Loucy (cell line): Measurements from ENCODE around the gene NEUROD6.

Experiments used
- H2AFZ ChIP-seq: fragments of 200-600 bp; sonication (generic); 2 replicates; pipeline ENCODE4 v1.6.0; 2016; ENCODE audit warnings: antibody characterized with exemption, mild to moderate bottlenecking, low read length, moderate library complexity
- H3F3A ChIP-seq: fragments of 200-600 bp; 2 replicates; pipeline ENCODE4 v1.6.0; 2016; ENCODE audit warnings: antibody characterized with exemption, low read depth, mild to moderate bottlenecking
- H3K27me3 ChIP-seq: fragments of 200-600 bp; sonication (generic); 2 replicates; pipeline ENCODE4 v1.6.1; 2014; ENCODE audit warnings: low read length, mild to moderate bottlenecking; ENCODE audit not compliant: insufficient read depth, poor library complexity, severe bottlenecking
- H3K36me3 ChIP-seq: fragments of 200-600 bp; sonication (generic); 2 replicates; pipeline ENCODE4 v1.6.1; 2016; ENCODE audit warnings: low read length; ENCODE audit not compliant: insufficient read depth
- H3K4me1 ChIP-seq: fragments of 200-600 bp; sonication (generic); 2 replicates; pipeline ENCODE4 v1.5.1; 2014; ENCODE audit warnings: low read length, mild to moderate bottlenecking; ENCODE audit not compliant: insufficient read depth, poor library complexity, severe bottlenecking
- H3K4me2 ChIP-seq: fragments of 200-600 bp; sonication (generic); 2 replicates; pipeline ENCODE4 v1.6.0; 2014; ENCODE audit warnings: antibody characterized with exemption, low read length, low read depth, mild to moderate bottlenecking; ENCODE audit not compliant: poor library complexity, severe bottlenecking
- H3K4me3 ChIP-seq: fragments of 200-600 bp; sonication (generic); 2 replicates; pipeline ENCODE4 v1.5.1; 2014; ENCODE audit warnings: low read length, mild to moderate bottlenecking, mixed read lengths; ENCODE audit not compliant: poor library complexity, severe bottlenecking
- H3K79me2 ChIP-seq: fragments of 200-600 bp; sonication (generic); 2 replicates; pipeline ENCODE4 v1.6.1; 2014; ENCODE audit warnings: low read length; ENCODE audit not compliant: insufficient read depth
- H3K9ac ChIP-seq: fragments of 200-600 bp; sonication (generic); 2 replicates; pipeline ENCODE4 v1.6.0; 2014; ENCODE audit warnings: mild to moderate bottlenecking, low read depth, low read length, moderate library complexity; ENCODE audit not compliant: poor library complexity, severe bottlenecking
- H3K9me2 ChIP-seq: fragments of 200-600 bp; sonication (generic); replicated peaks from 2 replicates; pipeline ENCODE4 v1.6.1; 2016; ENCODE audit warnings: low read depth, low read length, mixed read lengths
- H3K9me3 ChIP-seq: fragments of 200-600 bp; sonication (generic); 2 replicates; pipeline ENCODE4 v1.6.1; 2014; ENCODE audit warnings: mild to moderate bottlenecking, antibody characterized with exemption, low read length, low read depth; ENCODE audit not compliant: insufficient read depth
- H4K20me1 ChIP-seq: fragments of 200-600 bp; sonication (generic); 2 replicates; pipeline ENCODE4 v1.6.0; 2014; ENCODE audit warnings: antibody characterized with exemption, low read length, mild to moderate bottlenecking; ENCODE audit not compliant: insufficient read depth, poor library complexity, severe bottlenecking
- EZH2phosphoT487 ChIP-seq: fragments of 200-600 bp; IDR thresholded peaks from 2 replicates; pipeline ENCODE4 v1.6.1; 2018; ENCODE audit warnings: antibody characterized with exemption, mild to moderate bottlenecking, moderate library complexity, borderline replicate concordance
- TF ChIP-seq, protein P1 (sequence below): fragments of 200-600 bp; sonication (generic); conservative IDR thresholded peaks from 2 replicates; pipeline ENCODE4 v1.5.1; 2014; ENCODE audit warnings: mild to moderate bottlenecking, antibody characterized with exemption, low read length

The NEUROD6 gene

GRCh38 chr7:31336202-31337001 is 4.1 kb downstream of the NEUROD6 start:
- Histone ChIP-seq H3K27me3 (no peaks in the 10 kb centered on the region), H3K9ac (no peak overlapping the region), H3K4me1 (no peaks in the 10 kb centered on the region), H3F3A (no peaks in the 10 kb centered on the region), H3K36me3 (no peaks in the 10 kb centered on the region), H3K9me2 (no peaks in the 10 kb centered on the region), H2AFZ (no peak overlapping the region), H3K4me2 (no peak overlapping the region), H4K20me1 (no peaks in the 10 kb centered on the region), H3K9me3 (no peaks in the 10 kb centered on the region), H3K4me3 (no peak overlapping the region), H3K79me2 (no peaks in the 10 kb centered on the region)
- TF ChIP-seq EZH2phosphoT487, result no peak
- TF ChIP-seq, protein P1, sequence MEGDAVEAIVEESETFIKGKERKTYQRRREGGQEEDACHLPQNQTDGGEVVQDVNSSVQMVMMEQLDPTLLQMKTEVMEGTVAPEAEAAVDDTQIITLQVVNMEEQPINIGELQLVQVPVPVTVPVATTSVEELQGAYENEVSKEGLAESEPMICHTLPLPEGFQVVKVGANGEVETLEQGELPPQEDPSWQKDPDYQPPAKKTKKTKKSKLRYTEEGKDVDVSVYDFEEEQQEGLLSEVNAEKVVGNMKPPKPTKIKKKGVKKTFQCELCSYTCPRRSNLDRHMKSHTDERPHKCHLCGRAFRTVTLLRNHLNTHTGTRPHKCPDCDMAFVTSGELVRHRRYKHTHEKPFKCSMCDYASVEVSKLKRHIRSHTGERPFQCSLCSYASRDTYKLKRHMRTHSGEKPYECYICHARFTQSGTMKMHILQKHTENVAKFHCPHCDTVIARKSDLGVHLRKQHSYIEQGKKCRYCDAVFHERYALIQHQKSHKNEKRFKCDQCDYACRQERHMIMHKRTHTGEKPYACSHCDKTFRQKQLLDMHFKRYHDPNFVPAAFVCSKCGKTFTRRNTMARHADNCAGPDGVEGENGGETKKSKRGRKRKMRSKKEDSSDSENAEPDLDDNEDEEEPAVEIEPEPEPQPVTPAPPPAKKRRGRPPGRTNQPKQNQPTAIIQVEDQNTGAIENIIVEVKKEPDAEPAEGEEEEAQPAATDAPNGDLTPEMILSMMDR, result no peak

DNA sequence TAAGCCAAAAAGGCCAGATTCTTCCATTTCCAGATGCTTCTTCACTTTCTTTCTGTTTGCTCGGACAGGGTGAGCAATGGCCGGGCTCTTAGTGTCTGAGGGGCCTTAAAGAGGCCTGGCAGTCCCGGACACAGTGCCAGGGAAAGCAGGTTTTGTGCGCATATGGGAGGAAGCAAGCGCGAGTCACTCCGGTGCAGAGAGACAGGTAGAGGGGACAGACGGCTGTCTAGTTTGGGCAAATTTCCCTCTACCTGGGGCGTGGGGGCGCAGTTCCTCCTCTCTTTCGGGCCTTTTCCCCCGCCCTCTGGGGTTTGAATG is 4.7 kb downstream of the NEUROD6 start:
- Histone ChIP-seq H3K9me3 (no peaks in the 10 kb centered on the region), H3K79me2 (no peaks in the 10 kb centered on the region), H3K27me3 (no peaks in the 10 kb centered on the region), H3F3A (no peaks in the 10 kb centered on the region), H3K4me2 (no peak overlapping the region), H4K20me1 (no peaks in the 10 kb centered on the region), H3K9ac (no peak overlapping the region), H3K4me3 (no peak overlapping the region), H3K9me2 (no peaks in the 10 kb centered on the region), H3K36me3 (no peaks in the 10 kb centered on the region), H2AFZ (no peak overlapping the region), H3K4me1 (no peaks in the 10 kb centered on the region)
- TF ChIP-seq, protein P1, result no peak
- no peak for TF ChIP-seq EZH2phosphoT487

- no peak overlapping the region for H2AFZ ChIP-seq
- no peaks in the 10 kb centered on the region for H3K27me3 ChIP-seq
- no peaks in the 10 kb centered on the region for H4K20me1 ChIP-seq
- H3K9me2 ChIP-seq, result no peaks in the 10 kb centered on the region
- H3F3A ChIP-seq, result no peaks in the 10 kb centered on the region
- TF ChIP-seq EZH2phosphoT487, result no peak
- TF ChIP-seq, protein P1, result no peak
- no peak overlapping the region for H3K9ac ChIP-seq
- no peak overlapping the region for H3K4me2 ChIP-seq
- no peaks in the 10 kb centered on the region for H3K4me1 ChIP-seq
- H3K4me3 ChIP-seq, result no peak overlapping the region
- H3K9me3 ChIP-seq, result no peaks in the 10 kb centered on the region
- H3K79me2 ChIP-seq, result no peaks in the 10 kb centered on the region
- H3K36me3 ChIP-seq, result no peaks in the 10 kb centered on the region
These were observed 5.2 kb downstream of the NEUROD6 start for GRCh38 chr7:31335161-31335856.
